Mesodermal cell (in vitro differentiated cells): ENCODE results near the gene NRXN2.

Experiments
- H3K27ac ChIP-seq: 2 replicates; pipeline ENCODE4 v1.7.0; 2013; ENCODE audit warnings: mild to moderate bottlenecking, low read depth, low read length, moderate library complexity; ENCODE audit not compliant: severe bottlenecking
- H3K36me3 ChIP-seq: 2 replicates; pipeline ENCODE4 v1.7.1; 2013; ENCODE audit warnings: mild to moderate bottlenecking, low read length, moderate library complexity; ENCODE audit not compliant: control insufficient read depth, insufficient read depth
- H3K4me1 ChIP-seq: one replicate; pipeline ENCODE4 v1.7.1; 2013; ENCODE audit warnings: mild to moderate bottlenecking, low read length; ENCODE audit not compliant: insufficient read depth, control insufficient read depth, poor library complexity, severe bottlenecking
- H3K4me3 ChIP-seq: 2 replicates; pipeline ENCODE4 v1.7.0; 2013; ENCODE audit warnings: low read length, control low read depth, mild to moderate bottlenecking; ENCODE audit not compliant: insufficient read depth, poor library complexity, severe bottlenecking; ENCODE audit errors: extremely low read depth
- H3K9me3 ChIP-seq: 2 replicates; pipeline ENCODE4 v1.7.1; 2013; ENCODE audit warnings: mild to moderate bottlenecking, low read length, moderate library complexity; ENCODE audit not compliant: control insufficient read depth
- WGBS, 2 experiments: methylation state at CpG; one replicate each; pipeline ENCODE4 v1.1.5; 2013; ENCODE audit warnings: missing lambda C conversion rate in 2 of 2; ENCODE audit not compliant: insufficient coverage in 2 of 2; 5-methylcytosine and 5-hydroxymethylcytosine counted together

Gene NRXN2

GRCh38 chr11:64644647-64645275 lies 78.2 kb downstream of the NRXN2 start:
- H3K4me3 ChIP-seq, result no peak overlapping the region
- H3K4me1 ChIP-seq, result no peaks in the 10 kb centered on the region
- H3K9me3 ChIP-seq, result peaks cover 7% of the 10 kb centered on the region
- no peak overlapping the region for H3K27ac ChIP-seq
- WGBS, 2 experiments, result 30 to 35% methylated on average over 9 to 10 of the region's 11 CpGs
- H3K36me3 ChIP-seq, result no peaks in the 10 kb centered on the region

GRCh38 chr11:64643920-64644646 lies 78.9 kb downstream of the NRXN2 start:
- Histone ChIP-seq H3K4me3 (peak overlapping the region; percentile 5), H3K9me3 (peaks cover 7% of the 10 kb centered on the region), H3K4me1 (no peaks in the 10 kb centered on the region), H3K36me3 (no peaks in the 10 kb centered on the region), H3K27ac (no peak overlapping the region)
- WGBS, 2 experiments, result 7 to 8% methylated on average over 16 to 19 of the region's 19 CpGs

GRCh38 chr11:64643256-64643881 lies 79.6 kb downstream of the NRXN2 start:
- peak overlapping the region; percentile 26 for H3K4me3 ChIP-seq

GRCh38 chr11:64642871-64643255 lies 80.1 kb downstream of the NRXN2 start:
- Histone ChIP-seq H3K4me3 (peak overlapping the region; percentile 26), H3K36me3 (no peaks in the 10 kb centered on the region), H3K4me1 (no peaks in the 10 kb centered on the region), H3K27ac (no peak overlapping the region), H3K9me3 (peaks cover 7% of the 10 kb centered on the region)
- 1 to 2% methylated on average over 30 to 34 of the region's 36 CpGs for WGBS, 2 experiments

More at GRCh38 chr11:64643256-64643881, 79.6 kb downstream of the NRXN2 start:
- no peak overlapping the region for H3K27ac ChIP-seq
- no peaks in the 10 kb centered on the region for H3K36me3 ChIP-seq
- no peaks in the 10 kb centered on the region for H3K4me1 ChIP-seq
- H3K9me3 ChIP-seq, result peaks cover 7% of the 10 kb centered on the region
- 0% methylated on average over 6 to 18 of the region's 53 CpGs for WGBS, 2 experiments

GRCh38 chr11:64642418-64642735 lies 80.6 kb downstream of the NRXN2 start:
- H3K27ac ChIP-seq, result no peak overlapping the region
- peaks cover 7% of the 10 kb centered on the region for H3K9me3 ChIP-seq
- H3K36me3 ChIP-seq, result no peaks in the 10 kb centered on the region
- 0 to 5% methylated on average over 1 to 12 of the region's 30 CpGs for WGBS, 2 experiments
- H3K4me1 ChIP-seq, result no peaks in the 10 kb centered on the region
- H3K4me3 ChIP-seq, result peak overlapping the region; percentile 16

GRCh38 chr11:64641596-64642417 lies 81.2 kb downstream of the NRXN2 start:
- no peaks in the 10 kb centered on the region for H3K4me1 ChIP-seq
- H3K36me3 ChIP-seq, result no peaks in the 10 kb centered on the region
- H3K9me3 ChIP-seq, result peaks cover 7% of the 10 kb centered on the region
- H3K27ac ChIP-seq, result no peak overlapping the region
- 46 to 52% methylated on average over 9 to 11 of the region's 11 CpGs for WGBS, 2 experiments
- H3K4me3 ChIP-seq, result peak overlapping the region; percentile 16

- Histone ChIP-seq H3K36me3 (no peaks in the 10 kb centered on the region), H3K9me3 (peaks cover 7% of the 10 kb centered on the region), H3K4me3 (no peak overlapping the region), H3K4me1 (no peaks in the 10 kb centered on the region), H3K27ac (no peak overlapping the region)
- 76 to 87% methylated on average over 2 to 3 of the region's 4 CpGs for WGBS, 2 experiments
These were observed 83.1 kb downstream of the NRXN2 start for GRCh38 chr11:64639885-64640284.

GRCh38 chr11:64638829-64639228 lies 84.2 kb downstream of the NRXN2 start:
- Histone ChIP-seq H3K9me3 (peaks cover 7% of the 10 kb centered on the region), H3K4me1 (no peaks in the 10 kb centered on the region), H3K27ac (no peak overlapping the region), H3K4me3 (no peak overlapping the region), H3K36me3 (no peaks in the 10 kb centered on the region)
- 100% methylated on average over 2 of the region's 2 CpGs for WGBS, 2 experiments

GRCh38 chr11:64638018-64638665 lies 84.9 kb downstream of the NRXN2 start:
- H3K9me3 ChIP-seq, result peaks cover 7% of the 10 kb centered on the region
- WGBS, 2 experiments, result 5 to 8% methylated on average over 28 to 34 of the region's 37 CpGs
- no peaks in the 10 kb centered on the region for H3K36me3 ChIP-seq
- H3K4me1 ChIP-seq, result no peaks in the 10 kb centered on the region
- H3K27ac ChIP-seq, result no peak overlapping the region
- H3K4me3 ChIP-seq, result peak overlapping the region; percentile 22

GRCh38 chr11:64637334-64638017 lies 85.5 kb downstream of the NRXN2 start:
- Histone ChIP-seq H3K36me3 (no peaks in the 10 kb centered on the region), H3K27ac (no peak overlapping the region), H3K4me3 (peak overlapping the region; percentile 22), H3K4me1 (no peaks in the 10 kb centered on the region), H3K9me3 (peaks cover 7% of the 10 kb centered on the region)
- 24 to 55% methylated on average over 9 to 12 of the region's 15 CpGs for WGBS, 2 experiments
